T-cell (primary cell): ENCODE measurements around the gene CRTAP. TPM values are rescaled to one million over a fixed set of nuclear protein-coding genes. Genes with fewer than 3 reads are reported as not detected.

Source experiments
- ATAC-seq, 4 experiments: fragments of 200-7000 bp in 3 of 4; fragments of 150-1000 bp in 1 of 4; cut with Tn5 transposase; replicated peaks in 1 of 4; 1 replicate in 3 of 4; 2 replicates in 1 of 4; pipeline ENCODE4 v1.10.0; 2021; ENCODE audit warnings: moderate library complexity in 3 of 4, mild to moderate bottlenecking in 2 of 4, moderate number of reproducible peaks in 1 of 4
- CTCF ChIA-PET, 2 donors: fragments of 300-600 bp; sonication (Branson Sonifier 250); formaldehyde crosslinking; loops; one replicate each; lab custom pipeline; 2022; ENCODE audit warnings: antibody characterized with exemption in 2 of 2; lab: Charles Lee
- POLR2A ChIA-PET, 2 donors: fragments of 300-600 bp; sonication (Branson Sonifier 250); formaldehyde crosslinking; loops; one replicate each; lab custom pipeline; 2022; ENCODE audit warnings: antibody characterized with exemption in 2 of 2; lab: Charles Lee
- DNase-seq, 35 experiments: peaks; one replicate each; pipeline versions ENCODE4 v3.0.0 to v3.0.0-alpha.2; 2013 to 2023
- H3K27ac ChIP-seq: one replicate; pipeline ENCODE4 v1.5.1; 2013; ENCODE audit warnings: low read length
- H3K27me3 ChIP-seq, 2 experiments: replicated peaks in 1 of 2; 1 replicate in 1 of 2; 2 replicates in 1 of 2; pipeline versions ENCODE4 v1.6.1 to v1.7.0; 2013; ENCODE audit warnings: low read length in 1 of 2, mixed read lengths in 1 of 2; ENCODE audit not compliant: control insufficient read depth in 2 of 2, insufficient read depth in 2 of 2; ENCODE audit errors: extremely low read depth in 1 of 2
- H3K36me3 ChIP-seq, 2 donors: 1 replicate in 1 of 2; 2 replicates in 1 of 2; pipeline versions ENCODE4 v1.6.1 to v1.7.0; 2013; ENCODE audit warnings: low read length in 1 of 2; ENCODE audit not compliant: control insufficient read depth in 2 of 2, insufficient read depth in 1 of 2; ENCODE audit errors: extremely low read depth in 1 of 2
- H3K4me1 ChIP-seq, 2 experiments: 1 replicate in 1 of 2; 2 replicates in 1 of 2; pipeline versions ENCODE4 v1.6.1 to v1.7.0; 2013; ENCODE audit warnings: low read length in 2 of 2, mixed read lengths in 1 of 2; ENCODE audit not compliant: insufficient read depth in 2 of 2, control insufficient read depth in 1 of 2; ENCODE audit errors: extremely low read depth in 1 of 2
- H3K4me3 ChIP-seq, 2 donors: 1 replicate in 1 of 2; 2 replicates in 1 of 2; pipeline versions ENCODE4 v1.5.1 to v1.7.0; 2013; ENCODE audit warnings: mild to moderate bottlenecking in 2 of 2, low read length in 1 of 2, moderate library complexity in 1 of 2; ENCODE audit not compliant: control insufficient read depth in 1 of 2; ENCODE audit errors: extremely low read depth in 1 of 2
- H3K9me3 ChIP-seq: 2 replicates; pipeline ENCODE4 v1.7.0; 2013
- H3K27ac Mint-ChIP-seq, 2 donors: one replicate each; pipeline ENCODE4 v1.8.0; 2020 to 2021; ENCODE audit warnings: mild to moderate bottlenecking in 2 of 2, mixed read lengths in 2 of 2
- H3K27me3 Mint-ChIP-seq, 2 donors: one replicate each; pipeline ENCODE4 v1.8.0; 2021 to 2022; ENCODE audit warnings: mixed read lengths in 2 of 2
- H3K36me3 Mint-ChIP-seq: one replicate; pipeline ENCODE4 v1.8.0; 2021; ENCODE audit warnings: mixed read lengths
- H3K4me1 Mint-ChIP-seq, 3 donors: one replicate each; pipeline ENCODE4 v1.8.0; 2020 to 2022; ENCODE audit warnings: mixed read lengths in 3 of 3, mild to moderate bottlenecking in 1 of 3
- H3K4me3 Mint-ChIP-seq, 3 donors: one replicate each; pipeline ENCODE4 v1.8.0; 2020 to 2022; ENCODE audit warnings: mild to moderate bottlenecking in 3 of 3, mixed read lengths in 3 of 3, moderate library complexity in 3 of 3
- H3K9me3 Mint-ChIP-seq, 3 donors: one replicate each; pipeline ENCODE4 v1.8.0; 2020 to 2022; ENCODE audit warnings: mixed read lengths in 3 of 3
- WGBS: methylation state at CpG from one replicate; pipeline ENCODE4 v1.1.5; 2013; ENCODE audit warnings: missing lambda C conversion rate; ENCODE audit not compliant: insufficient coverage; 5-methylcytosine and 5-hydroxymethylcytosine counted together
- total RNA-seq, 35 experiments: library from RNA in 6 of 35; stranded (reverse) in 6 of 35; fragments of 120-200 nt in 1 of 35; gene quantifications; one replicate each; pipeline versions ENCODE4 v1.2.1 to v1.2.4 and lab custom pipeline; 2013 to 2026

CRTAP gene
- total RNA-seq, 5 donors from 2014 or later (not counting 1 experiment from before 2014, with no cell fraction given) = 27.8 to 65.7 (median 52.4) TPM

DNA sequence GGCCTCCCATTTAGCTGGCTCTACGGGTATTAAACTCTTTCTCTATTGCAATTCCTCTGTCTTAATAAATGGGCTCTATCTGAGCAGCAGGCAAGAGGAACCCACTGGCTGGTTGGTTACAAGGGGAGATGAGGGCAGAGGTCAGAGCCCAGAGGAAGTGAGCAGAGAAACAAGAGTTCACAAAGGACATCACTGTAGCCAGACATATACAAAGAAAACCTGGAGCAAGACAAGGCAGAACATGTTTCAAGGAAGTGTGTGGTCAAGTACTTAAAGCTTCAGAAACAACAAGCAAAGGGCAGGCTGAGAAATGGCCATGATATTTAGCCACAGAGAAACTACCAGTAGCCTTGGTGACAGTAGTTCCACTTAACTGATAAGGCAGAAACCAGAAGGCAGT, 80.5 kb downstream of the CRTAP start:
- ChIA-PET POLR2A (interaction anchor here in 1 of 2 donors (0.5 kb wide), 1 partner anchor 286 kb away, joined by 11 read pairs; no protein-coding TSS in a partner anchor), CTCF (no interaction called here)
- no peaks in the 10 kb centered on the region for H3K4me1 Mint-ChIP-seq
- H3K9me3 Mint-ChIP-seq = no peaks in the 10 kb centered on the region
- Histone ChIP-seq H3K27ac (no peak overlapping the region), H3K9me3 (no peaks in the 10 kb centered on the region), H3K4me3 (no peak overlapping the region), H3K27me3 (no peaks in the 10 kb centered on the region), H3K4me1 (no peaks in the 10 kb centered on the region), H3K36me3 (no peaks in the 10 kb centered on the region)
- peaks cover 0 to 5% of the 10 kb centered on the region in 2 donors for H3K27me3 Mint-ChIP-seq
- WGBS = no CpG with 5 or more reads among the region's 1 CpG
- no peak overlapping the region for H3K4me3 Mint-ChIP-seq
- no peaks in the 10 kb centered on the region for H3K36me3 Mint-ChIP-seq
- no peak overlapping the region for H3K27ac Mint-ChIP-seq
- ATAC-seq (no peak), DNase-seq (no peak)

DNA sequence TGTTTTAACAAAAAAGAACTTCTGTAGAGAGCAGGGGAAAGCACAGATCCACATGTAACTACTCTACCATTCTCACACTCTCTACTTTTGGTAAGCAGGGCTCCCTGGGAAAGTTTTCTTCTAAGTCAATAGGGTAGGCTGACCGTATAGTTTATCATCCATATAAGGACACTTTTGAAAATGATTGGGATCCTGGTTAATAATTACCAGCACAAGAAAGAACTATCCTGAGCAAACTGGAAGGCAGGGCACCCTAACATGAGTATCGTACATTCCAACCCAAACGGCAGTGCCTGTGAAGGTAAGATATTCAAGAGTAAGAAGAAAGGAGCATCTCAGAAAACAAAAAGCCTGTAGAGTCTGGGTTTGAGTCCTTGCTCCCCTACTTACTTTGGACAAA, 82.7 kb downstream of the CRTAP start:
- DNase-seq (no peak), ATAC-seq (no peak)
- ChIA-PET POLR2A (no interaction called here), CTCF (no interaction called here)
- Histone ChIP-seq H3K27me3 (no peaks in the 10 kb centered on the region), H3K36me3 (no peaks in the 10 kb centered on the region), H3K4me1 (no peaks in the 10 kb centered on the region), H3K4me3 (no peak overlapping the region), H3K9me3 (no peaks in the 10 kb centered on the region), H3K27ac (no peak overlapping the region)
- Mint-ChIP-seq H3K4me3 (no peak overlapping the region), H3K4me1 (no peaks in the 10 kb centered on the region), H3K36me3 (no peaks in the 10 kb centered on the region), H3K9me3 (no peaks in the 10 kb centered on the region), H3K27ac (no peak overlapping the region), H3K27me3 (peaks cover 0 to 5% of the 10 kb centered on the region in 2 donors)
- WGBS = no CpG with 5 or more reads among the region's 3 CpGs

Other genes with a start within 250 kb of the CRTAP start
- gene CCR4, start 162.4 kb upstream of the CRTAP start, total RNA-seq = 10 to 100 TPM; 37.4 to 85.4 (median 74.8) TPM
- 10 to 100 TPM; 28.2 to 46.2 (median 31.3) TPM for gene GLB1, start 16.9 kb upstream of the CRTAP start, total RNA-seq
- 10 to 100 TPM in 2 of 5 donors, 1 to 10 TPM in 3; 8.0 to 11.2 (median 9.8) TPM for gene TMPPE, start 16.9 kb upstream of the CRTAP start, total RNA-seq
- not detected for gene SUSD5, start 104.8 kb downstream of the CRTAP start, total RNA-seq
- under 1 TPM in 1 of 5 donors, not detected in 4; 0.39 TPM for gene FBXL2, start 163.4 kb downstream of the CRTAP start, total RNA-seq